ENCODE results near the gene TTC39B.

TTC39B gene

GRCh38 chr9:15116130-15116580, 190.9 kb downstream of the TTC39B start:
- DNase-seq: no peak

DNA sequence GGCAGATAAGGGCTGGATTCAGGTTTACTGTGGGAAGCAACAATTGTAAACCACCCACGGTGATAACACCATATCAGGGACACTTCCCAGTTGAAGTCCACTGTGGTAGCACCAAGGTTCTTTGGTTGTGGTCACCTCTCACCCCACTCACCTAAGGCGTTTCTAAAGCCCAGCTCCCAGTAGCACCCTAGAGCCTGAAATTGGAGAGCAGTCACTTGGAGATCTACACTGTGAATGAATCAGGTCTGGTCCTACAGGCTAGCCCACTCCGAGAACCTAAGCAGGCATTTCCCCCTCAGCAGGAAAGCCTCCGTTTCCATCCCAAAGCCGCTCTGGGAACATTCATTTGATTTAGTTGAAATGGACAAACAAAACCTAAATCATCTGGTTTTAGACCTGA, 191.3 kb downstream of the TTC39B start:
- no peak for DNase-seq

DNA sequence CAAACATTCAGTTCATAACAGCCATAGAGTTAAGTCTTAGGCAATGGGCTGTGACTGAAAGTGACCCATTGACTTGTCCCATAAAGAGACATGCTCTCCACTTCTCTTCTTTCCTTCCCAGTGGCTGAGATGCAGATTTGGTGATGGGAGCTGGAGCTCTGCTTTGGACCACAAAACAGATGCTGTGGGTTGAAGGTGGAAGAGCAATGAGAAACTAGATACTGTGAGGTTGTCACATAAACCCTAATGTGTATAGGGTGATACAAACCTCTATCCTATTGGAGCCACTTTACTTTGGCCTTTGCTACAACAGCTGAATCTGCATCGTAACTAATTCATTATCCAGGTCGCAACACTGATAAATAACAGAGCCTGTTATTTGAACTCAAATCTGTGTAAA, 192.0 kb downstream of the TTC39B start:
- no peak for DNase-seq
